Fibroblast of mammary gland (primary cell): ENCODE measurements around the gene MACROH2A2.
A peak's percentile ranks its signal among the peaks of the same experiment; 100 is the strongest.

Experiments
- DNase-seq: peaks from one replicate; pipeline ENCODE4 v3.0.0-alpha.2; 2010; ENCODE audit warnings: low read depth
- H3K4me3 ChIP-seq: 2 replicates; pipeline ENCODE4 v1.5.1; 2011; ENCODE audit warnings: low read depth, mild to moderate bottlenecking, low read length, moderate library complexity; ENCODE audit not compliant: control insufficient read depth
- CTCF ChIP-seq: conservative IDR thresholded peaks from 2 replicates; pipeline ENCODE4 v1.5.1; 2011; ENCODE audit warnings: low read depth, low read length, inconsistent platforms; ENCODE audit not compliant: control insufficient read depth, insufficient read depth

The MACROH2A2 gene

GRCh38 chr10:70052462-70053217 lies at the start of gene MACROH2A2:
TSS of gene MACROH2A2 (plus strand) at chr10:70052846. CDS start at chr10:70075659, 22,813 bp downstream.
- peak within 1 kb of the TSS; percentile 59 for H3K4me3 ChIP-seq
- DNase-seq, result peak; percentile 57
- TF ChIP-seq CTCF, result peak; percentile 33

- TF ChIP-seq CTCF, result no peak
- H3K4me3 ChIP-seq, result no peak overlapping the region
- DNase-seq, result no peak
These were observed 45.4 kb upstream of the MACROH2A2 start for GRCh38 chr10:70007116-70007820.

GRCh38 chr10:70031215-70031614 lies 21.4 kb upstream of the MACROH2A2 start:
- no peak for TF ChIP-seq CTCF
- no peak overlapping the region for H3K4me3 ChIP-seq
- no peak for DNase-seq

- TF ChIP-seq CTCF, result no peak
- no peak overlapping the region for H3K4me3 ChIP-seq
These were observed 19.9 kb upstream of the MACROH2A2 start for GRCh38 chr10:70032667-70033289.

GRCh38 chr10:70034232-70034631 lies 18.4 kb upstream of the MACROH2A2 start:
- no peak for TF ChIP-seq CTCF
- no peak overlapping the region for H3K4me3 ChIP-seq
- no peak for DNase-seq

More at GRCh38 chr10:70032667-70033289, 19.9 kb upstream of the MACROH2A2 start:
- DNase-seq, result no peak

- H3K4me3 ChIP-seq, result no peak overlapping the region
- DNase-seq, result no peak
- no peak for TF ChIP-seq CTCF
These were observed 17.1 kb upstream of the MACROH2A2 start for GRCh38 chr10:70035531-70035930.
